Esophagus squamous epithelium (tissue), 4 donors: ENCODE measurements around the gene BMX.

Experiments
- POLR2A ChIP-seq, 4 donors: fragments of 450-650 bp; IDR thresholded peaks; one replicate each; pipeline ENCODE4 v1.6.1; 2017; ENCODE audit warnings: antibody characterized with exemption in 4 of 4, mild to moderate bottlenecking in 4 of 4, moderate library complexity in 3 of 4
- TF ChIP-seq, protein P1 (sequence below), 6 experiments: fragments of 450-650 bp in 4 of 6; fragments of 200-600 bp in 2 of 6; sonication (generic) in 2 of 6; IDR thresholded peaks; one replicate each; pipeline ENCODE4 v1.5.1; 2016 to 2019; ENCODE audit warnings: antibody characterized with exemption in 6 of 6, mild to moderate bottlenecking in 4 of 6, moderate library complexity in 4 of 6

DNA sequence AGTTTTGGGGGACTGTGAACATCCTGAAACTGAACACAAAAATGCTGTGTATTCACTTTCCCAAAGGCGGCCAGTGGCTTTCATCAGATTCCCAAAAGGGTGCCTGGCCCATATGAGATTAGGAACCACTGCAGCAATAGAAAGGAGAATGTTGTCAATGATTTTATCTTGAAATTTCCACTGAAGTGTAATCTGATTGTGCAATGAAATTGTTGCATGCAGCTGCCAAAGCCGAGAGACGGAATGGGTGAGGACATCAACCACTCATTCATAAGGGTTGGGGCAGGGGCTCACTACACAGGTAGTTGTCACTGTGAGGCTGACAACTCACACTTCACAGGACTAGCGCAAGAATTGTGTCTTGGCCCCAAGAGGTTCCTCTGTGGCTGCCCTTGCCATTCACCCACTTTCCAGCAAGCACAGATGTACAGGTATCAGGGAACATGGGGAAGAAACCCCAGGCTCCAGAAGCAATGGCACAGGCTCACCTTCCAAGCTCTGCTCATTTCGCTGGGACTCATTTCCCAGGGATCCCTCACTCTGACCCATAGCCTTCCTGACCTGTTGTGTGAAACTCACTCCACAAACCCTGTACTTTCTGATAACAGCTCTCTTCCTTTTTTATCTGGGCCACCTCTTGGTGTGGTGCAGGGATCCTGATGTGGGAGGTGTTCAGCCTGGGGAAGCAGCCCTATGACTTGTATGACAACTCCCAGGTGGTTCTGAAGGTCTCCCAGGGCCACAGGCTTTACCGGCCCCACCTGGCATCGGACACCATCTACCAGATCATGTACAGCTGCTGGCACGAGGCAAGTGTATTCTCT lies 48.8 kb downstream of the BMX start:
- TF ChIP-seq POLR2A (IDR thresholded peaks at IDR 0.05) = no peak
- TF ChIP-seq, protein P1, sequence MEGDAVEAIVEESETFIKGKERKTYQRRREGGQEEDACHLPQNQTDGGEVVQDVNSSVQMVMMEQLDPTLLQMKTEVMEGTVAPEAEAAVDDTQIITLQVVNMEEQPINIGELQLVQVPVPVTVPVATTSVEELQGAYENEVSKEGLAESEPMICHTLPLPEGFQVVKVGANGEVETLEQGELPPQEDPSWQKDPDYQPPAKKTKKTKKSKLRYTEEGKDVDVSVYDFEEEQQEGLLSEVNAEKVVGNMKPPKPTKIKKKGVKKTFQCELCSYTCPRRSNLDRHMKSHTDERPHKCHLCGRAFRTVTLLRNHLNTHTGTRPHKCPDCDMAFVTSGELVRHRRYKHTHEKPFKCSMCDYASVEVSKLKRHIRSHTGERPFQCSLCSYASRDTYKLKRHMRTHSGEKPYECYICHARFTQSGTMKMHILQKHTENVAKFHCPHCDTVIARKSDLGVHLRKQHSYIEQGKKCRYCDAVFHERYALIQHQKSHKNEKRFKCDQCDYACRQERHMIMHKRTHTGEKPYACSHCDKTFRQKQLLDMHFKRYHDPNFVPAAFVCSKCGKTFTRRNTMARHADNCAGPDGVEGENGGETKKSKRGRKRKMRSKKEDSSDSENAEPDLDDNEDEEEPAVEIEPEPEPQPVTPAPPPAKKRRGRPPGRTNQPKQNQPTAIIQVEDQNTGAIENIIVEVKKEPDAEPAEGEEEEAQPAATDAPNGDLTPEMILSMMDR (IDR thresholded peaks at IDR 0.05) = no peak
